Measurements from ENCODE around the gene QKI.

Gene QKI

DNA sequence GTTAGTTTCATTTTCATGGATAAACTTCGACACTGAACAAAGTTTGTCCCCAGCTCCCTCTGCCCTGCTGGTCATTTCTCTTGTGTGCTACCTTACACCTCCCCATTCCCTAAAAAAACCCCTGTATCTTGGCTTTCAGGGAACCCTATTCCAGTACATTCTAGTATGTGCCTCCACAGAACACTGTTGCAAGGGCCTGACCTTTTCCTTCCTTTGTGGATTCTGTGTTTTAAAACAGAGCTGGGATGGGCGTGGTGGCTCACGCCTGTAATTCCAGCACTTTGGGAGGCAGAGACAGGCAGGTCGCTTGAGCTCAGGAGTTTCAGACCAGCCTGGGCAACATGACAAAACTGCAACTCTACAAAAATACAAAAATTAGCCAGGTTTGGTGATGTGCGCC lies 20.6 kb upstream of the QKI start:
- no peak for DNase-seq

GRCh38 chr6:163394659-163395058 lies 19.9 kb upstream of the QKI start:
- DNase-seq = no peak

- no peak for DNase-seq
These were observed 19.2 kb upstream of the QKI start for GRCh38 chr6:163395122-163395830.

GRCh38 chr6:163395831-163396185 lies 18.7 kb upstream of the QKI start:
- no peak for DNase-seq

GRCh38 chr6:163397326-163397725 lies 17.2 kb upstream of the QKI start:
- no peak for DNase-seq

DNA sequence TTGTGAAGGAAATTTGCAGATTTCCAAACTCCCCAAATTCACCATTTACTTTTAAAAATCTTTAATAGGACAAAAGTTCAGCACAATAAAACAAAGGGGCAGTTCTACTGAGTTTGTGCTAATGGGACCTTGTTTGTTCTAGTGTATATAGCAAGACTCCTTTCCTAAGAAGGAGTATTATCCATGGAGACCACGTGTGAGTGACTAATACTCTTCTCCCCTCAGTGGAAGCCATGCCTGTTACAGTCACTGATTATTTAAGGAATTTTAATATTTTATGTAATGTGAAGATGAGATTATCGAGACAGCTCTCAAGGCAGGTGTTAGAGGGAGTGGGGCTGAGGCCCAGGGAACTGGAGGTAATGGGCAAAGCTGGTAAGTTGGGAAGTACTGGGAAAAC lies 16.4 kb upstream of the QKI start:
- no peak for DNase-seq

GRCh38 chr6:163398815-163399214 lies 15.7 kb upstream of the QKI start:
- no peak for DNase-seq

GRCh38 chr6:163400509-163400908 lies 14.0 kb upstream of the QKI start:
- no peak for DNase-seq

- no peak for DNase-seq
These were observed 13.3 kb upstream of the QKI start for GRCh38 chr6:163401039-163401885.

GRCh38 chr6:163402616-163403015 lies 11.9 kb upstream of the QKI start:
- no peak for DNase-seq

DNA sequence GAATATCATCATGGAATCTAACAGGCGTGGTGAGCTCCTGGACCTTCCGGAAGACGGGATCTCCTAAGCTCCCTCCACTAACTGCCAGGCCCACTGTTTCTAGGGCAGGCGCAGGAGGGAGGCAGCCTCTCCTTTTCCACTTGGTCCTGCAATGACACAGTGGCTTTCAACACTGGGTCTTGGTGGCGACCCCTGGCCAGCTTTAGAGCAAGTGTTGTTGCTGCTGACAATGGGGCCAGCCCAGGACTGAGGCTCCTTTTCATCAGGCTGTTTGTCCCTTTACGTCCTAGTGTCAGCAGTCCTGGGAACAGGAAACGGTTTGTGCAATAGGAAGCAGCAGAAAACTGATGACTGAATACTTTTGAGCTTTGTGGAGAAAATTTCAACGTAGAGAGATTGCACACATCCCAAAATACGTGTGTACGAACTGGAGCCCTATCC lies 9.7 kb upstream of the QKI start:
- no peak for DNase-seq

GRCh38 chr6:163405412-163406309 lies 8.9 kb upstream of the QKI start:
- no peak for DNase-seq

DNA sequence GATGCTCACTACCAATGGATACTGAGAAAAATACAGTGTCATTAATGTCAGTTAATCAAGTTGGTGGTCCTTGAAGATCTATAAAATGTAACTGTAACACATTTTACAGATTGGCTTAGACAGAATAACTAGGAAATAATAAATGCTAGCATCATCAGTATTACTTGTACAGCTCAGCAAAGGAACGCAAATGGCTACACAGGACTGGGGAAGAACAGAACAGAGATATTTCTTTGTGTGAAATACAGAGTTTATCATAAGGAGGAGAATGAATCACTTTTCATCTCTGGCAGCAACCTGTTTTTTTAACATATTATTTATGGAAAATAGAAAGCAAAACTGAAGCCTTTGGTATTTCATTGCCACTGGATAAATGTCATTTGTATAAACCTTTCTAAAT lies 8.2 kb upstream of the QKI start:
- no peak for DNase-seq

DNA sequence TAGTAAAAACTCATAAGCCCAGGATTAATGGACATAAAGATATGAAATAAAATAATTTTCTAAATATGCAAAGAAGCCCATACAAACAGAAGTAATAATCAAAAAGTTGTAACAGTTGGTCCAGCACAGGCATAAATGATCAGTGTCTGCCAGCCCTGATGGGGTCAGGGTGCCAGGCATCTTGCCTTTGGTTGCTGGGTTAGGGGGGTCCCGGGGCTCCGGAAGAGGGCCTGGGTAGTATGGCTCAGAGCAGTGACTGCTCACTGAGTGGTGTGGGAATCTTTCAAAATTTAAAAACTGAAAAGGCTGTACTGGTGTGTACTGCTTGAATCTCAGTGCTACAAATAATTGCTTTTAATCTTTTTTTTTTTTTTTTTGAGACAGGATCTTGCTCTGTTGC lies 7.7 kb upstream of the QKI start:
- DNase-seq = no peak

DNA sequence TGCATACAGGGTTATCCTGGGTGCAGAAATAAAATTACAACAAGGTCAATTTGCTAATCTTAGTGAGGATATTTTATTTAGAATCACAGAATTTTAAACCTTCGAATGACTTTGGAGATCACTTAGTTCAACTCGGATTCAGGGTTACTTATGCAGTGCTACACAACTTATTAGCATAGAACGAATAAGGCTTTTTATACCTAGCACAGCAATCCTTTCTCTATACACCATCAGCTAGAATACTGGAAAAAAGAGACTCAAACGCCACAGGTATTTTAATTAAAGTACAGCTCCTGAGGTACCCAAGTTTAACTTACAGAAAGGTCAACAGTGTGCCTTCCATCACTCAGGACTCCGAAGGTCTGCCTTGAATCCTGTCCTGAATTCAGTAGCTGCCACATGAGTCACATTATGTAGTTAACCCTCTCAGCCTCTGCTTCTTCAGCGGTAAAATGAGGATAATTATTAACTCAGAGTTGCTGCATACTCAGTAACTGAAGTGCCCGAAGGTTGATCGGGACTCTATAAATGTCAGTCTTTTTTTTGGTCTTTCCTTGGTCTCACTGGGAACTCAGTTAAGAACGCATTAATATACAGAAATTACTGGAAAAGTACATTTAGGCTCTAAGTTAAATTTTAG lies 6.0 kb upstream of the QKI start:
- no peak for DNase-seq

GRCh38 chr6:163409712-163410111 lies 4.8 kb upstream of the QKI start:
- DNase-seq = no peak

DNA sequence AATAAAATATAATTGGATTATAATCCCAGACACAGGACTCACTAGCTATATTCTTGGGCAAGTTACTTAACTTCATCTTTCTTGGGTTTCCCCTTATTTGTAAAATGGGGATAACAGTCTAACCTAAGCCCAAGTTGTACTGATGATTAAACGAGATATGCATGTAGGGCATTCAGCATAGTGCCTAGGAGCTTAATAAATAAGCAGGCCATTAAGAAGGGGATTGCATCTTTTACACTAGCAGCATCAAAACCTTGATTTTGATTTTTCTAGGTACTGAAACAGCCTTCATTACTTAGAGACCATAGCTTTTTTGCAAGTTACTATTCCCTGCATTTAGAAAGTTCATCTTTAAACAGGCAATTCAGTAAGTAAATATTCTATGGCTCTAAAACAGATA lies 2.2 kb upstream of the QKI start:
- DNase-seq = no peak

- DNase-seq = no peak
These were observed 1.6 kb upstream of the QKI start for GRCh38 chr6:163412801-163413344.

DNA sequence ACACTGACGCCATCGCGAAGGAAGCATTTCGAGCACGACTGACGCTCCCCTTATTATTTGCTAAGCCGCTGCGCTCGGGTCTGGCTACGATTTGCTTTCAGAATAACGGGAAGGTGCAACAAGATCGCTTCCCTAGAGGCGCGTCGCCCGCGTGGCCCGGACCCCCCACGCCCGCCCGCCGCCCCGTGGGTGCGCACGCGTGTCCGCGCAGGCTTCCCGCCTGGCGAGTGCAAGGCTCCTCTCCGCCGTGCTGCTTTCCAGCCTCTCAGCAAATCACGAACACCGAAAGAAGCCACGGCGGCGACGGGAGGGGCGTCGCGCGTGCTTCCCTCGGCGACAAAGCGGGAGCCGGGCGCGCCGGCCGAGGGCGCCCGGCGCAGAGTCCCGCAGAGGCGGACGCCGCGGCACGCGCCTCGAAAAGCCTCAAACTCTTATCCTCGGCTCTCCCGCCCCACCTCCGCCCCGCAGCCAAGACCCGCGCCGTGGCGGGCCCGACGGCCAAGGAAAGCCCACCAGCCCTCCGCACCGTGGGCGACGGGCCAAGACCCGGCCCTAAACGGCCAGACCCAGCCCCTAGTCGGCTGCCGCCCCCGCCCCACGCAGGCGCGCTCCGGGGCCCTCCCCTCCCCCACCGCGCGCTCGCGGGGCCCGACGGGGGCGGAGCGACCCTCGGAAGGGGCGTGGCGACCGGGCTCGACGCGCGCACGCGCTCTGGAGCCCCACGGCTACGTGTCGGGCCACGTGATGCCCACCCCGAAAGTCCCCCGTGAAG lies 987 bp upstream of the QKI start:
- DNase-seq = peak; percentile 45

DNA sequence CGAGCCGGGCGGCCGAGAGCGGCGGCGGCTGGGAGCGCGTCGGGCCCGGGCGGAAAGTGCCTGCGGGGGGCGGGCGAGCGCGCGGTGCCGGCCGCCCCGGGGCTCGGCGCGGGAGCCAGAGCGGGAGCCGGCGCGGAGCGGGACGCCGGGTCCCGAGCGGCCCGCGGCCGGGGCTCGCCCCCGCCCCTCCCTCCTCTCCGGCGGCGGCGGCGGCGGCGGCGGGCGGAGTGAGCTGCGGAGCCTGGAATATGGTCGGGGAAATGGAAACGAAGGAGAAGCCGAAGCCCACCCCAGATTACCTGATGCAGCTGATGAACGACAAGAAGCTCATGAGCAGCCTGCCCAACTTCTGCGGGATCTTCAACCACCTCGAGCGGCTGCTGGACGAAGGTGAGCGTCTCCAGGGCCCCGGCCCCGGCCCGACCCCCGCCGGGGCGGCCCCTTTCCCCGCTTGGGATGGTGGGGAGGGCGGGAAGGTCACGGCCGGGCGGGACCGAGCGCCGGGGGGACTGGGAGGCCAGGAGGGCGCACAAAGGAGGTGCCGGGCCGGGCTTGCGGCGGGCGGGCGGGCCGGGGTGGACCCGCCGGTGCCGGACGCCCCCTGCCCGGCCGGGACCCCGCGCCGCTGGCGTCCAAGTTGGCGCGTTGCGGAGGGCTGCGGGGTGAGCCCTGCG lies 565 bp downstream of the QKI start:
- no peak for DNase-seq

All from NCI-H1417 treated with DMSO at 0.1 percent for 48 hours (cell line).